GM06990 (cell line): ENCODE measurements around the gene TMEM164.

Source experiments
- DNase-seq: peaks from one replicate; pipeline ENCODE4 v3.0.0-alpha.2; 2011; ENCODE audit not compliant: insufficient read length; ENCODE audit errors: extremely low read depth
- H3K27me3 ChIP-seq: replicated peaks from 2 replicates; pipeline ENCODE4 v1.6.0; 2011; ENCODE audit warnings: low read length; ENCODE audit not compliant: control insufficient read depth, insufficient read depth
- H3K36me3 ChIP-seq: 2 replicates; pipeline ENCODE4 v1.5.1; 2011; ENCODE audit warnings: low read length; ENCODE audit not compliant: control insufficient read depth, insufficient read depth
- H3K4me3 ChIP-seq: replicated peaks from 2 replicates; pipeline ENCODE4 v1.5.1; 2011; ENCODE audit warnings: low read depth, mild to moderate bottlenecking, control low read depth, low read length
- CTCF ChIP-seq: IDR thresholded peaks from 2 replicates; pipeline ENCODE4 v1.5.1; 2011; ENCODE audit warnings: low read length, control low read depth, mild to moderate bottlenecking, inconsistent platforms; ENCODE audit not compliant: insufficient read depth, poor library complexity, severe bottlenecking

Gene TMEM164

GRCh38 chrX:110204986-110205385 lies 202.1 kb downstream of the TMEM164 start:
- Histone ChIP-seq H3K4me3 (no peak overlapping the region), H3K27me3 (no peaks in the 10 kb centered on the region), H3K36me3 (no peaks in the 10 kb centered on the region; the same call in none of the 2 replicates)
- no peak for DNase-seq
- no peak for TF ChIP-seq CTCF

- H3K36me3 ChIP-seq, result no peaks in the 10 kb centered on the region
- DNase-seq, result no peak
- TF ChIP-seq CTCF, result no peak
Observed at GRCh38 chrX:110208092-110208491, 205.2 kb downstream of the TMEM164 start.

GRCh38 chrX:110210417-110211139 lies 207.7 kb downstream of the TMEM164 start:
- TF ChIP-seq CTCF, result no peak
- Histone ChIP-seq H3K27me3 (no peaks in the 10 kb centered on the region), H3K4me3 (no peak overlapping the region), H3K36me3 (no peaks in the 10 kb centered on the region)
- DNase-seq, result no peak

More at GRCh38 chrX:110208092-110208491, 205.2 kb downstream of the TMEM164 start:
- no peak overlapping the region for H3K4me3 ChIP-seq
- no peaks in the 10 kb centered on the region for H3K27me3 ChIP-seq

DNA sequence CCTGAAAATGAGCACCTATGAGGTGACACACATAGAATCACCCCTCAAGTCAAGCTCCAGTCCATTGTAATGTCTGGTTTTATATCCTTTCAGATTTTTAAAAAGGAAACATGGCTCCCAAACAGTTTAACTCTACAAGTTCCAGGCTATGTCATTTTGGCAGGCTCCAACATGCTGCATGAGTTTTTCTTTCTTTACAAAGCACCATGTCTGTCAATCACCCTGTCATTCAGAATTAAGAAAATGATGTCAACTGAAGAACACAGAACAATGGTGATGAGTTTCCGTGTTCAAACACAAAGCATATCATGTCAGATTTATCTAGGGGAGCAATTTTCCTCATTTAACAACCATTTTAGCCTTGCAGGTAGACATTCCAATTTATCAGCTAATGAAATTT lies 208.4 kb downstream of the TMEM164 start:
- Histone ChIP-seq H3K4me3 (no peak overlapping the region), H3K36me3 (no peaks in the 10 kb centered on the region), H3K27me3 (no peaks in the 10 kb centered on the region)
- TF ChIP-seq CTCF, result no peak
- no peak for DNase-seq

- H3K4me3 ChIP-seq, result no peak overlapping the region
- TF ChIP-seq CTCF, result peak; percentile 12
- no peak for DNase-seq
- no peaks in the 10 kb centered on the region for H3K36me3 ChIP-seq
- no peaks in the 10 kb centered on the region for H3K27me3 ChIP-seq
Observed at GRCh38 chrX:110212299-110212698, 209.4 kb downstream of the TMEM164 start.
